Renal cortex interstitium (tissue), 11 donors: ENCODE results near the gene FXYD2. TPM values are rescaled to one million over a fixed set of nuclear protein-coding genes. Genes with fewer than 3 reads are reported as not detected.

Experiments
- DNase-seq, 11 donors: peaks; one replicate each; pipeline ENCODE4 v3.0.0-alpha.2; 2013; ENCODE audit warnings: low read depth in 9 of 11, low spot score in 4 of 11; ENCODE audit errors: extremely low read depth in 1 of 11
- polyA plus RNA-seq, 3 donors: library from polyadenylated mRNA; unstranded; fragments of 120-200 nt; gene quantifications; one replicate each; pipeline ENCODE4 v1.2.1, GENCODE V29; 2013; ENCODE audit not compliant: insufficient read length in 3 of 3

Gene FXYD2
- polyA plus RNA-seq, 3 donors, result 363 to 550 (median 455) TPM

- DNase-seq, result no peak
Observed at GRCh38 chr11:117795638-117796455, 28.7 kb downstream of the FXYD2 start.

GRCh38 chr11:117794772-117795629 lies 29.5 kb downstream of the FXYD2 start:
- no peak for DNase-seq

DNA sequence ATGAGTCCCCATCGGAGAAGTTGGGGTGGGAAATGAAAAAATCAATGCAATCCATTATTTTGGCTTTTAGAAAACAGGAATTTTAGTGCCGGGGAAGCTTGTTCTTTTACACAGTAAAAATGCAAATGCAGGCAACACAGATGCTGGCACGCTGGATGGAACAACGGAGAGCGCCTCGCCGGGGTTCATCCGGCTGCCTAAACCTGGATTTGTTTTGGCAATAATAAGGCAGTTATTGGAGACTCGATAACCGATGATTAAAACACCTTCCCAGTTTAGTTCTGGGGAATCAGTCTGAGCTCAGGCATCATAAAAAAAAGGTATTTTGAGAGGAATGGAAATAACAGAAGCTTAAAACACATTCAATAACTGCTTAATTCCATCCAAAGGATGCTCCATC lies 30.4 kb downstream of the FXYD2 start:
- no peak for DNase-seq

GRCh38 chr11:117793583-117793982 lies 31.0 kb downstream of the FXYD2 start:
- DNase-seq, result no peak

- no peak for DNase-seq
Observed at GRCh38 chr11:117792992-117793391, 31.6 kb downstream of the FXYD2 start.

DNA sequence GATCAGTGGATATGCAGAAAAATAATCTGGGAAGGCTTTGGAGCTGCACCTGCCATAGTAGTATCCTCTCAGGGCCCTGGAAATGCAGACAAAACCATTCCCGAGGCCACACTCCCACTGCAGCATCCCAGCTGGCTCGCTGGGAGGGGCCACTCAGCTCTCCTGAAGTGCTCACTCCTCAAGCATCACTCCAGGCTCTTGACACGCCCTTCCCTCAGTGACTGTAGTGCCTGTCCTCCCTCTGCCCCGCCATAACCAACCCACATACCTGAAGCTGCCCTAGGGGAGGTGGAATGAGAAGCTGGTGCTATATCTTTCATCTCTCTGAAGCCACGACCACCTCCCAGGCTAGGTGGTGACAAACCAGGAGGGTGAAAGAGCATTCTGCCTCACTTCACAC lies 32.3 kb downstream of the FXYD2 start:
- DNase-seq, result no peak

GRCh38 chr11:117790279-117790678 lies 34.3 kb downstream of the FXYD2 start:
- DNase-seq, result no peak

DNA sequence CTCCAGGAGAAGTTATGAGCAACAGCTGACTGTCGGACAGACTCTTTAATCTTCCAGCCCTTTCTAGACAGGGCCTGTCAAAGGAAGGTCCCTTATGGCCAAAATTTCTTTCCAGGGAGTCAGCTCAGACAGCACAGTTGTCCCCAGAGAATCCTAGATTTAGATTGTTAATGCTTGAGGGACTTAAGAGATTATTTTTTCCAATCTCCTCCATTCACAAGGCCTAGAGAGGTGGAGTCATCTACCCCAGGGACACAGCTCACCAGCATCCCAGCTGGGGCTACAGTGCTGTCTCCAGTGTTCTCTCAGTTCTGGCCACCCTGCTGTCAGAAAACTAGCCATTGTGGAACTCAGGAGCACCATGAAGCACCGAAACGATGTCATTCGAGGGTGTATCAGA lies 35.3 kb downstream of the FXYD2 start:
- DNase-seq, result no peak

- DNase-seq, result no peak
Observed at GRCh38 chr11:117786135-117786870, 38.2 kb downstream of the FXYD2 start.

DNA sequence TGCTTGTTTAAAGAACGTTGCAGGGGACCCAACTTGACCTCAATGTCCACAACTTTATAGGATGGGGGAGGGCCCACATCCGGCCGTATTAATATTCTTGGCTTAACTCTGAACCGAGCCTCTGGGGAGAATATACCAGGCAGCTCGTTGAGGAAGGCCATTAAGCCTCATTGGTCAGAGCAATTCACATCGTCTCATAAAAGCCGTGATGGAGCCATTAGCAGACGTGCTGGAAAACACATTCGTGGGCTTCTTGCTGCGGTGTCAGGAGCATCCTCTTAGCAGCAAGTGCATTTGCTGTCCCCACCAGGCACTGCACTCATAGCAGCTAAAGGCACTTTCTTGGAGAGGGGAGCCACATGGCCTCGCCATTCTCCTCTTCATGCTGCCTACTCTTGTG lies 42.4 kb downstream of the FXYD2 start:
- no peak for DNase-seq

GRCh38 chr11:117781627-117782026 lies 42.9 kb downstream of the FXYD2 start:
- DNase-seq, result no peak

GRCh38 chr11:117780456-117780855 lies 44.1 kb downstream of the FXYD2 start:
- DNase-seq, result no peak

GRCh38 chr11:117774553-117774952 lies 50.0 kb downstream of the FXYD2 start:
- no peak for DNase-seq

DNA sequence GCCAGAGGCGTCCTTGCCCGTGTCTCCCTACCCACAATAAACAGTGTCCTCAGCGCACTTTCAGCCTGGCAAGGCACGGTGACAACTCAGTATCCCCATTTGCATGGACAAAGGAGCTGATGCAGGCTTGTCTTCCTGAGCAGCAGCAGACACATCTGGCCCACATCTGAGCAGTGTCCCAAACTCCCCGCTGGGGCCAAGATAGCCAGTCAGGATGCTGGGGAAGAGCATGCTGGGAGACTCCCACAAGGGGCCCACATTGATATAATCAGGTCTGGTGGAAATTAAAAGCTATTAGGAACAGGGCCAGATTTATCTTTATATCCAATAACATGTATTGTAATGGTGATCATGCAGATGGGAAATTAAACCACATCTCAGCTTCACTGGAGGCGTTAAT lies 52.2 kb downstream of the FXYD2 start:
- DNase-seq, result no peak

- no peak for DNase-seq
Observed at GRCh38 chr11:117771841-117772240, 52.7 kb downstream of the FXYD2 start.

DNA sequence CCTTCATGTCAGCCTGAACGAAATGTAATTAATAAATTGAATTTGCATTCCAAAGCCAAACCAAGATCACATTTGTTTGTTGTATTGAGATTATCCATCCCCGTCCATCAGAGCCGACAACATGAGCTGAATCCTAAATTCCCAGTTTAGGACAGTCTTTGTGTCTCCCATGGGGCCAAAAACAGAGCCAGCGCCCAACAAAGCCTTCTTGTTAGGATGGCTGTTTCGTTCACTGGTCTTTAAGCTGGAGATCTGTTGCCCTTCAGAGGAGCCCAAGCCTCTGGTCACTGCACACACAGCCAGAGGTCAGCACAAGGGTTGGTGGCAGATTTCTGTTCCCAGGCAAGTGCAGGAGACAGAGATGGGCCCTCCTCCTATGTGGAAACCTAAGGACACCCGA lies 53.3 kb downstream of the FXYD2 start:
- no peak for DNase-seq

- DNase-seq, result no peak
Observed at GRCh38 chr11:117770061-117770460, 54.5 kb downstream of the FXYD2 start.
